GM20000 (cell line): ENCODE data around the gene TRAPPC11.
A peak's percentile ranks its signal among the peaks of the same experiment; 100 is the strongest.

Experiments
- DNase-seq: peaks from one replicate; pipeline ENCODE4 v3.0.0; 2012; ENCODE audit warnings: low spot score
- TF ChIP-seq, protein P1 (sequence below): IDR thresholded peaks from 2 replicates; pipeline ENCODE4 v1.5.1; 2012; ENCODE audit warnings: mild to moderate bottlenecking, control low read depth; ENCODE audit errors: extremely low read depth, missing control alignments

The TRAPPC11 gene

DNA sequence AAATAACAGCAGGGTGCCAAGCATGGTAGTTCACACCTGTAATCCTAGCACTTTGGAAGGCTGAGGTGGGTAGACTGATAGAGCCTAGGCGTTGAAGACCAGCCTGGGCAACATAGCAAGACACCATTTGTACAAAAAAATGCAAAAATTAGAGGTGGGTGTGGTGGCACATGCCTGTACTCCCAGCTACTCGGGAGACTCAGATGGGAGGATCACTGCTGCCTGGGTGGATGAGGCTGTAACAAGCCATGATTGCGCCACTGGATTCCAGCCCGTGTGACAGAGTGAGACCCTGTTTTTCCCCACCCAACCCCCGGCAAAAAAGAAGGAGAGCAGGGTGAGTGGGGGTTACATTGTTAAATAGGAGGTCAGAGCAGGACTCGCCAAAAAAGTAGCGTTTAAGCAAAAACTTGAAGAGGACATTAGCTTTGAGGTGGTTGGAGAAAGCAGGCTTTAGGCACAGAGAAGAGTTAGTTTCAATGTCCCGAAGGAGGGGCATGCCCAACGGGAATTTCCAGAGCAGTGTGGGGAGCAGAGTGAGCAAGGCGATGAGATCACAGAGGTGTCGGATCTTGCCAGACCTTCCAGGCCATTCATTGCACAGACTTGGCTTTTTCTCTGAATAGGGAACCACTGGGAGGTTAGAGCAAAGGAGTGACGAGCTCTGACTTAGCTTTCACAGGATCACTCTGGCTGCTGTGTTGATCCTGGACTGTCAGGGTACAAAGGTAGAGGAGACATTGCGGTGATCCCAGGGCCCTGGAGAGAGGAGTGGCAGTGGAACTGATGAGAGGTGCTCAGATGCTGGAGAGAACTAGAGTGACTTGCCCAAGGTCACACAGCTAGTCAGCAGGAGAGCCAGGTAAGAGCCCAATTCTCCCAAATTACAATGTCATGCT lies 70.6 kb downstream of the TRAPPC11 start:
- TF ChIP-seq, protein P1, sequence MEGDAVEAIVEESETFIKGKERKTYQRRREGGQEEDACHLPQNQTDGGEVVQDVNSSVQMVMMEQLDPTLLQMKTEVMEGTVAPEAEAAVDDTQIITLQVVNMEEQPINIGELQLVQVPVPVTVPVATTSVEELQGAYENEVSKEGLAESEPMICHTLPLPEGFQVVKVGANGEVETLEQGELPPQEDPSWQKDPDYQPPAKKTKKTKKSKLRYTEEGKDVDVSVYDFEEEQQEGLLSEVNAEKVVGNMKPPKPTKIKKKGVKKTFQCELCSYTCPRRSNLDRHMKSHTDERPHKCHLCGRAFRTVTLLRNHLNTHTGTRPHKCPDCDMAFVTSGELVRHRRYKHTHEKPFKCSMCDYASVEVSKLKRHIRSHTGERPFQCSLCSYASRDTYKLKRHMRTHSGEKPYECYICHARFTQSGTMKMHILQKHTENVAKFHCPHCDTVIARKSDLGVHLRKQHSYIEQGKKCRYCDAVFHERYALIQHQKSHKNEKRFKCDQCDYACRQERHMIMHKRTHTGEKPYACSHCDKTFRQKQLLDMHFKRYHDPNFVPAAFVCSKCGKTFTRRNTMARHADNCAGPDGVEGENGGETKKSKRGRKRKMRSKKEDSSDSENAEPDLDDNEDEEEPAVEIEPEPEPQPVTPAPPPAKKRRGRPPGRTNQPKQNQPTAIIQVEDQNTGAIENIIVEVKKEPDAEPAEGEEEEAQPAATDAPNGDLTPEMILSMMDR = no peak
- DNase-seq = no peak

DNA sequence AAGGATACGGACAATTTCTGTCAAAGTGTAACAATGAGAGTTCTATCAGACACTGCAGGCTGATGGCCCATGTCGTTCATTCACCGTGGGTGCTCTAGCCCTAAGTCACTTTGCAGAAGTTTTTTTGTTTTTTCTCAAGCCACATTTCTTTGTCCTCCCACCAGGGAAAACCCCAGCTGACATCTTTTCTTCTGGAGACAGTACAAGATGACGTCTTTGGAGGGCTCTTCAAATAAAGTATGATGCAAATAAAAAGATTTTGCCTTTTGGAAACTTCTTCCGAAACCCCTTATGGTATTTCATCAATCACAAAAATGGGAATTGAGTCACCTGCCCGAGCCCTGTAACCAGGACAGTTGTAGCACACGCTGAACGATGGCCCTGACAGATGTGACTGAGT lies 73.2 kb downstream of the TRAPPC11 start:
- TF ChIP-seq, protein P1 = no peak
- no peak for DNase-seq

DNA sequence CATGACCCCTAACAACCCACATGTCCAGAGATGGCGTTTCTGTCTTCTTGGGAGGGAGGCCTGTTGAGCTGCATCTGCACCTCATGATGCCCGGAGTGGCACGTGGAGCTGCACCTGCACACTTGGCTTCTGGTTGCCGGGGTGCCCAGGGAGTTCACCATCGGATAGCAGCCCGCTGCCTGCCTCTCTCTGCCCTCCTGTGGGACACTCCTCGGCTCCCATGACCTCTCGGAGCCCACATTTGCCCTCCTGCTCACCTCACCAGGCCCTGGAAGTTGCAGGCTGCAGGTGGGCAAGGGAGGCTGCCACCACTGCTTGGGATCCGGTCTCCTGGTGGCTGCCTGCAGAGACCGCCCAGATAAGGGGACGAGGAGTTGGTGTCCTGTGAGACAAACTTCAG lies 74.1 kb downstream of the TRAPPC11 start:
- TF ChIP-seq, protein P1 = no peak
- DNase-seq = no peak

DNA sequence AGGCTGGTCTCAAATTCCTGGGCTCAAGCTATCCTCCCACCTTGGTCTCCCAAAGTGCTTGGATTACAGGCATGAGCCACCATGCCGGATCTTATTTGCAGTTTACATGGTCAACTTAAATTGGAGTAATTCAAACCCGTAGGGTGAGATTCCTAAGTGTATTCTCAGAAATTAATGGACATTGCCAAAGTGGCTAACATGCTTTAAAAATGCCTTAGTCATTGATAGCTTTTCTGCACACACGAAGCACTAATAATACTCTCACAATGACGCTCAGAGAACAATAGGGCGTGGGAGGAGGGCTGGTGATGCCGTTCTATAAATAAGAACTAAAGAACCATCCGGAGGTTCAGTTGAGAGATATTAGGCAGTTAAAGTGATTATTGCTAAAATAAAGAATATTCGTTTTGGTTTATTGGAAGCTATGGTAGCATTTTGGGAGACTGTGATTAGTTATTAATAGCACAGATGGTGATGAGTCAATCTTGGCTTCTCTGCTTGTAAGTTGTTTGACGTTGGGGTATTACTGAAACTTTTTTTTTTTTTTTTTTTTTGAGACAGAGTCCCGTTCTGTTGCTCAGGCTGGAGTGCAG lies 79.1 kb downstream of the TRAPPC11 start:
- TF ChIP-seq, protein P1 = no peak
- peak; percentile 35 for DNase-seq

DNA sequence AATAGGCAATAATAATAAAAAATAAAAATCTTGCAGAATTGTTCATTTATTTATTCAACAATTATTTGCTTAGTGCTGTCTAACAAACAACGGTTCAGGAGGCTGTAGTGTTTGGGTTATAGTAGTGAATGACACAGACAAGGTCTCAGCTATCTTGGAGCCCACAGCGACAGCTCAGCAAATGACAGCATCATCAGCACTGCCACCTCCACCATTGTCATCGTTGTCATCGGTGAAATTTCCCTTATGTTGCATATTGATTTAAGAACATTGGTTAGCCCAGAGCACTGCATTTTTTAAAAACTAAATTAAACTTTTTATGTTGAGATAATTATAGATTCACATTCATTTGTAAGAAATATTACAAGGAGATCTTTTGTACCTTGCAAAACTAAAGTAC lies 79.9 kb downstream of the TRAPPC11 start:
- TF ChIP-seq, protein P1 = no peak
- no peak for DNase-seq

DNA sequence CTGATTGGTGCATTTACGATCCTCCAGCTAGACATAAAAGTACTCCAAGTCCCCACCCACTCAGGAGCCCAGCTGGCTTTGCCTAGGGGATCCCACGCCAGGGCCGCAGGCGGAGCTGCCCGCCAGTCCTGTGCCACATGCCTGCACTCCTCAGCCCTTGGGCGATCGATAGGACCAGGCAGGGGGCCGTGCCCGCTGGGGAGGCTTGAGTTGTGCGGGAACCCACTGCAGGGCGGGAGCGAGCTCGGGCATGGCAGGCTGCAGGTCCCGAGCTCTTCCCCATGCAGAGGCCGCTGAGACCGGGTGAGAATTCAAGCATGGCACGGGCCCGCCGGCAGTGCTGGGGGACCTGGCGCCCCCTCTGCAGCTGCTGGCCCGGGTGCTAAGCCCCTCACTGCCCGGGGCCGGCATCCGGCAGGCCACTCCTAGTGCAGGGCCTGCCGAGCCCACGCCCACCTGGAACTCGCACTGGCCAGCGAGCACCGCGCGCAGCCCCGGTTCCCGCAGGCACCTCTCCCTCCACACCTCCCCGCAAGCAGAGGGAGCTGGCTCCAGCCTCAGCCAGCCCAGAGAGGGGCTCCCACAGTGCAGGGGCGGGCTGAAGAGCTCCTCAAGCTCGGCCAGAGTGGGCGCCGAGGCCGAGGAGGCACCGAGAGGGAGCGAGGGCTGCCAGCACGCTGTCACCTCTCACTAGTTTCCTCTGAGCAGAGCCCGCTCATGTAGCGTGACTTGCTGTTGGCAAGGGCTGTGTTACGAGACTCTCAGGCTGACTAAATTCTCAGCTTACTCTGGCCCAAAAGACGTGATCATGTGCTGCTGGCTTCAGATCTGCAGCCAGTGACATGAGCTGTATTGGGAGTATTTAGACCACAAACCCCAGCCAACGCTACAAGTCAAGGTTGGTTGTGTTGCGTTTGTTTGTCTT lies 87.5 kb downstream of the TRAPPC11 start:
- DNase-seq = no peak
- TF ChIP-seq, protein P1 = no peak

DNA sequence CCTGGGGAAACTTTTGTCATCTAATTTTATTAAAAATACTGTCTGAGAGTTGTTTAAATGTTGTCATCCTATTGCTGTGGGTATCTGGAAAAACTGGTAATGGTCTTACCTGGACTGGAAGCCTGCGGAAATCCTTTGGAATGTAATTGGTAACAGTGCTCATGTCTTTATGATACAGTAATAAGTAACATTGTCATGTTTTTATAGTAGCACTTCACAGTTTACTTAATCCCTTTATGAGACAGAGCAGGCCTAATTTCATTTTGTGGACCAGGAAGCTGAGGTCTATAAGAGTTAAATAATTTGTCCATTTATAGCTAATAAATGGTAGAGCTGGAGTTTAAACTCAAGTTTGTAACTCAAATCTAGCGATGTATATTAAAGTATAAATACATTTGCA lies 88.3 kb downstream of the TRAPPC11 start:
- DNase-seq = no peak
- TF ChIP-seq, protein P1 = no peak
